Esophagus muscularis mucosa (tissue), 4 donors: Measurements from ENCODE around the gene AGAP1.

Experiments
- CTCF ChIP-seq, 3 experiments: fragments of 200-600 bp in 2 of 3; fragments of 450-650 bp in 1 of 3; sonication (generic) in 2 of 3; IDR thresholded peaks; one replicate each; pipeline ENCODE4 v1.5.1; 2017 to 2019; ENCODE audit warnings: antibody characterized with exemption in 3 of 3, mild to moderate bottlenecking in 2 of 3, moderate library complexity in 1 of 3
- EP300 ChIP-seq: sonication (generic); formaldehyde crosslinking; IDR thresholded peaks from one replicate; pipeline ENCODE4 v1.6.1; 2017; ENCODE audit warnings: antibody characterized with exemption
- POLR2A ChIP-seq: fragments of 450-650 bp; IDR thresholded peaks from one replicate; pipeline ENCODE4 v1.6.1; 2017; ENCODE audit warnings: antibody characterized with exemption, moderate library complexity, mild to moderate bottlenecking, low read depth
- POLR2AphosphoS5 ChIP-seq, 2 donors: sonication (generic); formaldehyde crosslinking; IDR thresholded peaks; one replicate each; pipeline ENCODE4 v1.6.1; 2017; ENCODE audit warnings: antibody characterized with exemption in 2 of 2

- no peak for TF ChIP-seq CTCF (IDR thresholded peaks at IDR 0.05)
- no peak for TF ChIP-seq POLR2A
- TF ChIP-seq POLR2AphosphoS5 (IDR thresholded peaks at IDR 0.05): no peak
- TF ChIP-seq EP300: no peak
Observed at GRCh38 chr2:235721625-235722024, 227.8 kb downstream of the AGAP1 start.
